OCI-LY7 (cell line): ENCODE data around the gene NF1.
A peak's percentile ranks its signal among the peaks of the same experiment; 100 is the strongest.

Experiments
- EZH2phosphoT487 ChIP-seq: fragments of 200-600 bp; sonication (generic); IDR thresholded peaks from 2 replicates; pipeline ENCODE4 v1.6.1; 2018; ENCODE audit warnings: low read depth, borderline replicate concordance, mild to moderate bottlenecking, mixed run types, antibody characterized with exemption, low read length, moderate library complexity, mixed read lengths
- TF ChIP-seq, protein P1 (sequence below): fragments of 200-600 bp; sonication (generic); conservative IDR thresholded peaks from 2 replicates; pipeline ENCODE4 v1.5.1; 2014; ENCODE audit warnings: mild to moderate bottlenecking, antibody characterized with exemption, low read length, moderate library complexity, mixed read lengths

- TF ChIP-seq, protein P1, sequence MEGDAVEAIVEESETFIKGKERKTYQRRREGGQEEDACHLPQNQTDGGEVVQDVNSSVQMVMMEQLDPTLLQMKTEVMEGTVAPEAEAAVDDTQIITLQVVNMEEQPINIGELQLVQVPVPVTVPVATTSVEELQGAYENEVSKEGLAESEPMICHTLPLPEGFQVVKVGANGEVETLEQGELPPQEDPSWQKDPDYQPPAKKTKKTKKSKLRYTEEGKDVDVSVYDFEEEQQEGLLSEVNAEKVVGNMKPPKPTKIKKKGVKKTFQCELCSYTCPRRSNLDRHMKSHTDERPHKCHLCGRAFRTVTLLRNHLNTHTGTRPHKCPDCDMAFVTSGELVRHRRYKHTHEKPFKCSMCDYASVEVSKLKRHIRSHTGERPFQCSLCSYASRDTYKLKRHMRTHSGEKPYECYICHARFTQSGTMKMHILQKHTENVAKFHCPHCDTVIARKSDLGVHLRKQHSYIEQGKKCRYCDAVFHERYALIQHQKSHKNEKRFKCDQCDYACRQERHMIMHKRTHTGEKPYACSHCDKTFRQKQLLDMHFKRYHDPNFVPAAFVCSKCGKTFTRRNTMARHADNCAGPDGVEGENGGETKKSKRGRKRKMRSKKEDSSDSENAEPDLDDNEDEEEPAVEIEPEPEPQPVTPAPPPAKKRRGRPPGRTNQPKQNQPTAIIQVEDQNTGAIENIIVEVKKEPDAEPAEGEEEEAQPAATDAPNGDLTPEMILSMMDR: peak; percentile 29; the same call in 1 of the 2 replicates
- TF ChIP-seq EZH2phosphoT487: no peak
These were observed 295.0 kb downstream of the NF1 start for GRCh38 chr17:31389657-31390381.
